Purkinje cell (primary cell): ENCODE results near the gene NAP1L4. TPM values are rescaled to one million over a fixed set of nuclear protein-coding genes. Genes with fewer than 3 reads are reported as not detected.

Experiments
- polyA plus RNA-seq: library from polyadenylated mRNA; unstranded; fragments of >200 nt; fragmentation: Nextera tagmentation; gene quantifications from 2 replicates; pipeline ENCODE4 v1.2.1, GENCODE V29; 2014

The NAP1L4 gene, protein sequence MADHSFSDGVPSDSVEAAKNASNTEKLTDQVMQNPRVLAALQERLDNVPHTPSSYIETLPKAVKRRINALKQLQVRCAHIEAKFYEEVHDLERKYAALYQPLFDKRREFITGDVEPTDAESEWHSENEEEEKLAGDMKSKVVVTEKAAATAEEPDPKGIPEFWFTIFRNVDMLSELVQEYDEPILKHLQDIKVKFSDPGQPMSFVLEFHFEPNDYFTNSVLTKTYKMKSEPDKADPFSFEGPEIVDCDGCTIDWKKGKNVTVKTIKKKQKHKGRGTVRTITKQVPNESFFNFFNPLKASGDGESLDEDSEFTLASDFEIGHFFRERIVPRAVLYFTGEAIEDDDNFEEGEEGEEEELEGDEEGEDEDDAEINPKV
- polyA plus RNA-seq, result 180 and 254 TPM in 2 replicates

DNA sequence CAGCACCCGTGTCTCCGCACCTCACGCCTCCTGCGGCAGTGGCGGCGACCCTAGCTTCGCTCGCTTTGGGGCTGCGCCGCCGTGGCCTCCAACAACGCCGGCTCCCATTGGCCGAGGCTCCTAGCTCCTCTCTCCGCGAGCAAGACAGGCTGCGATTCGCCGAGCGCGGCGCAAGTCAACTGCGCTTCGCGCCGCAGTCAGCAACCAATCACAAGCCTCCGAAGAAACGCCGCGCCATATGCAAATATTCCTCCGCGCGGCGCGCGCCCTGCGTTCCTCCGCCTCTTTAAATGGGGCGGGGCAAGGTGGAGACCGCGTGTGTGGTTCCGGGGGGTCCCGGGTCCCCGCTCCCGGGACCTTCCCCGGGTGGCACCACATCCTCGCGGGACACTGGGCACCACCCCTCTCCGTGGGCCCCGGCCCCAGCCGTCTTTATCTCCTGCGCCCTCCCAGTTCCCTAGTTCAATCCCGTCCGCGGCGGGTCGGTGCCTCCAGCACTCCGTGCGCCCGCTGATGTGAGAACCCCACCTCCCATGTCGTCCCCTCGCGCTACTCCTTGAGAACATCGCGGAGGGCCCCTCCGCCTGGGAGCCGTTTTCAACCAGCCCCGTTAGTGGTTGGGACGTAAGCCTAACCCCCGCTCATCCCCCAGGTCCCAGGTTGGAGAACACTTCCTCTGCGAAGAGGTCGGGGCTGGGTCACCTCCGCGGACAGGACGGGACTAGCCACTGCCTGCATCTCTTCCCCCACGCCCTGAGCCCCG, at the start of gene NAP1L4:
Gene NAP1L4 (minus strand): TSS at position 96 of the 763 bp plus-strand sequence. CDS start 13,109 bp downstream, outside the sequence.

GRCh38 chr11:2928605-2929530, 63.3 kb downstream of the NAP1L4 start, which contains the start of gene PHLDA2:
PHLDA2 (minus strand) TSS chr11:2929420; CDS start chr11:2929364, 56 bp downstream.

Other genes starting within 250 kb of the NAP1L4 start
- gene CDKN1C, start 106.6 kb downstream of the NAP1L4 start, polyA plus RNA-seq, result 6.2 and 6.5 TPM in 2 replicates
- 1.4 TPM in 1 of 2 replicates, not detected in the other for gene PHLDA2, start 62.9 kb downstream of the NAP1L4 start, polyA plus RNA-seq
- gene CARS1, start 65.1 kb upstream of the NAP1L4 start, polyA plus RNA-seq, result 53.3 and 65.2 TPM in 2 replicates
- 0.17 and 0.98 TPM in 2 replicates for gene OSBPL5, start 173.0 kb upstream of the NAP1L4 start, polyA plus RNA-seq
- not detected in 2 replicates for gene MRGPRG, start 226.5 kb upstream of the NAP1L4 start, polyA plus RNA-seq
- not detected in 2 replicates for gene MRGPRE, start 240.1 kb upstream of the NAP1L4 start, polyA plus RNA-seq